Erythroblast (primary cell): ENCODE measurements around the gene SLC22A16.

Source experiments
- GATA1 ChIP-seq: IDR thresholded peaks from 2 replicates; pipeline ENCODE4 v1.6.1; 2011; ENCODE audit warnings: low read depth, mild to moderate bottlenecking, control low read depth, low read length, moderate library complexity
- POLR2A ChIP-seq: IDR thresholded peaks from 2 replicates; pipeline ENCODE4 v1.6.1; 2011; ENCODE audit warnings: mild to moderate bottlenecking, low read length

DNA sequence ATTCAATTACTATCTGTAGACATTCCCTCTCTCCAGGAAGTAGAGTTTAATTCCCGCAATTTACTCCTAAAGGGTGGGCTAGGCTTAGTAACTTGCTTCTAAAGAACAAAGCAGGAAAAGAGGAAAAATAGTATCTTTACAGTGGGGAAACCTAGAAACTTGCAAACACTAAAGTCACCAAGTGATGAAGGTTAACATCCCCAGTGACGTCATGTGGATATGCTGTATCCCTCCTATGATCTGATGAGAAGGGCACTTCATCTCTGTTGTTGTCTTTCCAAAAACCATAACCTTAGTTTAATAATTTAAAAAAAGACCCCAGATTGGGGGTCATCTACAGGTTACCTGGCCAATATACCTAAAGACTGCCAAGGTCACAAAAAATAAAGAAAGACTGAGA, 17.3 kb downstream of the SLC22A16 start:
- TF ChIP-seq POLR2A = no peak
- no peak for TF ChIP-seq GATA1
